Neural cell (in vitro differentiated cells): Measurements from ENCODE around the gene ATP2A2.

ENCODE experiments used
- CTCF ChIP-seq: fragments of 450-650 bp; IDR thresholded peaks from 2 replicates; pipeline ENCODE4 v1.5.1; 2014; ENCODE audit warnings: antibody characterized with exemption, mild to moderate bottlenecking, moderate library complexity; ENCODE audit not compliant: poor library complexity, severe bottlenecking
- RAD21 ChIP-seq: fragments of 450-650 bp; conservative IDR thresholded peaks from 2 replicates; pipeline ENCODE4 v1.6.1; 2014; ENCODE audit warnings: antibody characterized with exemption, mild to moderate bottlenecking, moderate library complexity

DNA sequence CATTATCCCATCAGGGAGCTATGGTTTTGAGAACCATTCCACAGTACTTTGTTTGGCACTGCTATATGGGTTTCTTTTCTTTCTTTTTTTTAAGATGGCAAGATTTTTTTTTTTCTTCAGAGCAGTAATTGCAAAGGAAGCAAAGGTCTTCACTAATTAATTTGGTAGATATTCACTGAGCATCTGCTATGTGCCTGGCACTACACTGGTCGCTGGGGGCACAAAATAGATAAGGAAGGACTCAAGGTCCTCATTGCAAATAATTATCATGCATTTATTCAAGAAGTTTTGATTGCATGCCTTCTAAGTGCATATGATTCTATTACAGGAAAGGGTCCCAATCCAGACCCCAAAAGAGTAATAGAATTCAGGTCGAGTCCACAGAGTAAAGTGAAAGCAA is 10.0 kb upstream of the ATP2A2 start:
- TF ChIP-seq CTCF: no peak
- TF ChIP-seq RAD21: no peak
